GM19025 (cell line): Measurements from ENCODE around the gene PRSS1.
"Not testable (repeated sequence)": the region's sequence is repeated elsewhere in the genome, so short reads cannot be mapped to it uniquely, and the experiment has no call there.

Experiments
- ATAC-seq: cut with Tn5 transposase; IDR thresholded peaks from one replicate; pipeline ENCODE4 v1.9.1; 2021; ENCODE audit warnings: mild to moderate bottlenecking, low read depth, moderate library complexity; ENCODE audit not compliant: unreplicated experiment

Gene PRSS1

GRCh38 chr7:142745745-142746144, 3.5 kb upstream of the PRSS1 start:
- ATAC-seq, result no peak

GRCh38 chr7:142746264-142746663, 3.0 kb upstream of the PRSS1 start:
- no peak for ATAC-seq

GRCh38 chr7:142748410-142748809, 862 bp upstream of the PRSS1 start:
- ATAC-seq, result not testable (repeated sequence)

GRCh38 chr7:142750321-142750938, 1.2 kb downstream of the PRSS1 start:
- no peak for ATAC-seq

- not testable (repeated sequence) for ATAC-seq
These were observed 2.4 kb downstream of the PRSS1 start for GRCh38 chr7:142751526-142752175.

- ATAC-seq, result no peak
These were observed 3.3 kb downstream of the PRSS1 start for GRCh38 chr7:142752376-142753225.

GRCh38 chr7:142753366-142753765, 4.1 kb downstream of the PRSS1 start:
- ATAC-seq, result no peak

GRCh38 chr7:142753925-142754491, 4.7 kb downstream of the PRSS1 start:
- not testable (repeated sequence) for ATAC-seq

GRCh38 chr7:142754681-142755575, 5.7 kb downstream of the PRSS1 start:
- ATAC-seq, result no peak

GRCh38 chr7:142758312-142758711, 9.0 kb downstream of the PRSS1 start:
- ATAC-seq, result not testable (repeated sequence)

GRCh38 chr7:142759433-142759832, 10.2 kb downstream of the PRSS1 start:
- ATAC-seq, result no peak

- no peak for ATAC-seq
These were observed 10.9 kb downstream of the PRSS1 start for GRCh38 chr7:142760071-142760642.

GRCh38 chr7:142761606-142762005, 12.3 kb downstream of the PRSS1 start:
- not testable (repeated sequence) for ATAC-seq

GRCh38 chr7:142762104-142762503, 12.8 kb downstream of the PRSS1 start:
- no peak for ATAC-seq

- ATAC-seq, result no peak
These were observed 18.2 kb downstream of the PRSS1 start for GRCh38 chr7:142767451-142767850.

- no peak for ATAC-seq
These were observed 18.6 kb downstream of the PRSS1 start for GRCh38 chr7:142767861-142768260.

GRCh38 chr7:142768885-142769284, 19.6 kb downstream of the PRSS1 start:
- ATAC-seq, result not testable (repeated sequence)

- ATAC-seq, result peak; percentile 16
These were observed 21.5 kb downstream of the PRSS1 start, which contains the start of gene PRSS2 for GRCh38 chr7:142770661-142771352. PRSS2 (plus strand) TSS chr7:142770970; CDS start chr7:142770983, 13 bp downstream.

GRCh38 chr7:142771353-142771723, 22.1 kb downstream of the PRSS1 start:
- peak; percentile 84 for ATAC-seq
